Lower leg skin (tissue), 3 donors: Measurements from ENCODE around the gene NHLRC2.

Source experiments
- POLR2A ChIP-seq, 2 donors: fragments of 450-650 bp; IDR thresholded peaks; one replicate each; pipeline ENCODE4 v1.6.1; 2016 to 2017; ENCODE audit warnings: antibody characterized with exemption in 2 of 2, mild to moderate bottlenecking in 1 of 2, moderate library complexity in 1 of 2
- TF ChIP-seq, protein P1 (sequence below), 3 donors: fragments of 450-650 bp; IDR thresholded peaks; one replicate each; pipeline ENCODE4 v1.5.1; 2016; ENCODE audit warnings: antibody characterized with exemption in 3 of 3, mild to moderate bottlenecking in 3 of 3, moderate library complexity in 2 of 3

DNA sequence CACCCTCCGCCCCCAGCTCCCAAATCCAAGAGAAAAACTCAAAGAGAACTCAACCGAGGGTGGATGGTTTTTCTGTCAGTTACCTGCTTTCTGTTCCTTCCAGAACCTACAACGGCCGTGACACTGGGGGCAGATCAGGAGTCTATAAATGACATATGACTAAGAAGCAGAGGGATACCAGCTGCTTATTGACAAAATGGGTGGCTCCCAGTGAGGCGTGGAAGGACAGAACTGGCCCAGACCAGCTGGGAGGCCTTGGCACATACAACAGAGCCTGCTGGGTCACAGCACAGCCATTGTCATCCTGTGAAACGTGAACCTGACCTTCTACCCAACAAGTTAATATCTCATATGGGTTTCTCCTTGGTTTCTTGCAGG lies 104.9 kb downstream of the NHLRC2 start:
- TF ChIP-seq, protein P1, sequence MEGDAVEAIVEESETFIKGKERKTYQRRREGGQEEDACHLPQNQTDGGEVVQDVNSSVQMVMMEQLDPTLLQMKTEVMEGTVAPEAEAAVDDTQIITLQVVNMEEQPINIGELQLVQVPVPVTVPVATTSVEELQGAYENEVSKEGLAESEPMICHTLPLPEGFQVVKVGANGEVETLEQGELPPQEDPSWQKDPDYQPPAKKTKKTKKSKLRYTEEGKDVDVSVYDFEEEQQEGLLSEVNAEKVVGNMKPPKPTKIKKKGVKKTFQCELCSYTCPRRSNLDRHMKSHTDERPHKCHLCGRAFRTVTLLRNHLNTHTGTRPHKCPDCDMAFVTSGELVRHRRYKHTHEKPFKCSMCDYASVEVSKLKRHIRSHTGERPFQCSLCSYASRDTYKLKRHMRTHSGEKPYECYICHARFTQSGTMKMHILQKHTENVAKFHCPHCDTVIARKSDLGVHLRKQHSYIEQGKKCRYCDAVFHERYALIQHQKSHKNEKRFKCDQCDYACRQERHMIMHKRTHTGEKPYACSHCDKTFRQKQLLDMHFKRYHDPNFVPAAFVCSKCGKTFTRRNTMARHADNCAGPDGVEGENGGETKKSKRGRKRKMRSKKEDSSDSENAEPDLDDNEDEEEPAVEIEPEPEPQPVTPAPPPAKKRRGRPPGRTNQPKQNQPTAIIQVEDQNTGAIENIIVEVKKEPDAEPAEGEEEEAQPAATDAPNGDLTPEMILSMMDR (IDR thresholded peaks at IDR 0.05), result no peak
- TF ChIP-seq POLR2A (IDR thresholded peaks at IDR 0.05), result no peak
